Gastroesophageal sphincter (tissue), 3 donors: ENCODE measurements around the gene F2R.

Experiments used
- EP300 ChIP-seq: sonication (generic); formaldehyde crosslinking; IDR thresholded peaks from one replicate; pipeline ENCODE4 v1.6.1; 2017; ENCODE audit warnings: antibody characterized with exemption, mild to moderate bottlenecking
- POLR2A ChIP-seq, 2 donors: fragments of 450-650 bp; IDR thresholded peaks; one replicate each; pipeline ENCODE4 v1.6.1; 2017; ENCODE audit warnings: antibody characterized with exemption in 2 of 2, mild to moderate bottlenecking in 2 of 2, moderate library complexity in 1 of 2
- POLR2AphosphoS5 ChIP-seq: sonication (generic); formaldehyde crosslinking; IDR thresholded peaks from one replicate; pipeline ENCODE4 v1.6.1; 2017; ENCODE audit warnings: antibody characterized with exemption
- TF ChIP-seq, protein P1 (sequence below), 4 experiments: fragments of 200-600 bp in 2 of 4; fragments of 450-650 bp in 2 of 4; sonication (generic) in 1 of 4; IDR thresholded peaks; one replicate each; pipeline ENCODE4 v1.5.1; 2017 to 2019; ENCODE audit warnings: antibody characterized with exemption in 4 of 4, mild to moderate bottlenecking in 2 of 4, moderate library complexity in 2 of 4

GRCh38 chr5:76723266-76723665, 7.3 kb downstream of the F2R start:
- TF ChIP-seq, protein P1, sequence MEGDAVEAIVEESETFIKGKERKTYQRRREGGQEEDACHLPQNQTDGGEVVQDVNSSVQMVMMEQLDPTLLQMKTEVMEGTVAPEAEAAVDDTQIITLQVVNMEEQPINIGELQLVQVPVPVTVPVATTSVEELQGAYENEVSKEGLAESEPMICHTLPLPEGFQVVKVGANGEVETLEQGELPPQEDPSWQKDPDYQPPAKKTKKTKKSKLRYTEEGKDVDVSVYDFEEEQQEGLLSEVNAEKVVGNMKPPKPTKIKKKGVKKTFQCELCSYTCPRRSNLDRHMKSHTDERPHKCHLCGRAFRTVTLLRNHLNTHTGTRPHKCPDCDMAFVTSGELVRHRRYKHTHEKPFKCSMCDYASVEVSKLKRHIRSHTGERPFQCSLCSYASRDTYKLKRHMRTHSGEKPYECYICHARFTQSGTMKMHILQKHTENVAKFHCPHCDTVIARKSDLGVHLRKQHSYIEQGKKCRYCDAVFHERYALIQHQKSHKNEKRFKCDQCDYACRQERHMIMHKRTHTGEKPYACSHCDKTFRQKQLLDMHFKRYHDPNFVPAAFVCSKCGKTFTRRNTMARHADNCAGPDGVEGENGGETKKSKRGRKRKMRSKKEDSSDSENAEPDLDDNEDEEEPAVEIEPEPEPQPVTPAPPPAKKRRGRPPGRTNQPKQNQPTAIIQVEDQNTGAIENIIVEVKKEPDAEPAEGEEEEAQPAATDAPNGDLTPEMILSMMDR (IDR thresholded peaks at IDR 0.05): no peak
- TF ChIP-seq POLR2A (IDR thresholded peaks at IDR 0.05): no peak
- TF ChIP-seq POLR2AphosphoS5: no peak
- no peak for TF ChIP-seq EP300
